ENCODE data around the gene NAA11.

Gene NAA11

GRCh38 chr4:79325864-79326328 is at the start of gene NAA11:
Gene NAA11 (minus strand): TSS chr4:79326061. CDS start chr4:79325877, 184 bp downstream.
- DNase-seq (ENCODE audit: low read depth) = no peak
- H3K4me3 ChIP-seq (ENCODE audit: low read depth, low read length) = no peak within 1 kb of the TSS
- TF ChIP-seq, protein P1, sequence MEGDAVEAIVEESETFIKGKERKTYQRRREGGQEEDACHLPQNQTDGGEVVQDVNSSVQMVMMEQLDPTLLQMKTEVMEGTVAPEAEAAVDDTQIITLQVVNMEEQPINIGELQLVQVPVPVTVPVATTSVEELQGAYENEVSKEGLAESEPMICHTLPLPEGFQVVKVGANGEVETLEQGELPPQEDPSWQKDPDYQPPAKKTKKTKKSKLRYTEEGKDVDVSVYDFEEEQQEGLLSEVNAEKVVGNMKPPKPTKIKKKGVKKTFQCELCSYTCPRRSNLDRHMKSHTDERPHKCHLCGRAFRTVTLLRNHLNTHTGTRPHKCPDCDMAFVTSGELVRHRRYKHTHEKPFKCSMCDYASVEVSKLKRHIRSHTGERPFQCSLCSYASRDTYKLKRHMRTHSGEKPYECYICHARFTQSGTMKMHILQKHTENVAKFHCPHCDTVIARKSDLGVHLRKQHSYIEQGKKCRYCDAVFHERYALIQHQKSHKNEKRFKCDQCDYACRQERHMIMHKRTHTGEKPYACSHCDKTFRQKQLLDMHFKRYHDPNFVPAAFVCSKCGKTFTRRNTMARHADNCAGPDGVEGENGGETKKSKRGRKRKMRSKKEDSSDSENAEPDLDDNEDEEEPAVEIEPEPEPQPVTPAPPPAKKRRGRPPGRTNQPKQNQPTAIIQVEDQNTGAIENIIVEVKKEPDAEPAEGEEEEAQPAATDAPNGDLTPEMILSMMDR (IDR thresholded peaks at IDR 0.05; ENCODE audit: low read depth, low read length) = no peak
- TF ChIP-seq MAX (IDR thresholded peaks at IDR 0.05; ENCODE audit: low read depth, low read length) = no peak
- TF ChIP-seq POLR2A (IDR thresholded peaks at IDR 0.05; ENCODE audit: extremely low read depth, insufficient read length) = no peak
- no peak for TF ChIP-seq MYC (IDR thresholded peaks at IDR 0.05; ENCODE audit: low read depth, low read length)

- DNase-seq (ENCODE audit: low read depth) = no peak
- TF ChIP-seq POLR2A (IDR thresholded peaks at IDR 0.05; ENCODE audit: extremely low read depth, insufficient read length) (no peak), MYC (IDR thresholded peaks at IDR 0.05; ENCODE audit: low read depth, low read length) (no peak), MAX (IDR thresholded peaks at IDR 0.05; ENCODE audit: low read depth, low read length) (no peak)
- TF ChIP-seq, protein P1 (IDR thresholded peaks at IDR 0.05; ENCODE audit: low read depth, low read length) = no peak
- no peak overlapping the region for H3K4me3 ChIP-seq (ENCODE audit: low read depth, low read length)
These were observed 44.2 kb upstream of the NAA11 start for GRCh38 chr4:79370026-79370425.

DNA sequence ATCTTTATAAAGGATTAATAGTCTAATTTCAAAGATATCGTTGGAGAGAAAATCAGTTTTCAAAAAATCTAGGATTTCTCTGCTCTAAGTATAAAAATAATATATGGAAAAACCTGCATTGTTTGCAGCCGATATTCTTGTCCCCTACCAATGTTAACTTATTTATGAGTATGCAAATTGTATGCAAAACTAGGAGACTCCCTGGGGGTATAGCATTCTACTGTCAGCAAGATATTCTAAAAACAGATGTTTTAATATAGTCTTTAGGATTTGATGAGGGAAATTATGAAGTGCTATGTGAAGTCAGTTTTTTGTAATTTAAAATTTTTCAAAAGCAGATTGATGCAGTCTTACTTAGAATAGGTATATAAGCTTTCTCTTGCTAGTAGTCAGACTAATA is 41.2 kb upstream of the NAA11 start:
- TF ChIP-seq MYC (IDR thresholded peaks at IDR 0.05; ENCODE audit: low read depth, low read length) = no peak
- TF ChIP-seq, protein P1 (IDR thresholded peaks at IDR 0.05; ENCODE audit: low read depth, low read length) = no peak
- no peak for TF ChIP-seq MAX (IDR thresholded peaks at IDR 0.05; ENCODE audit: low read depth, low read length)
- no peak for TF ChIP-seq POLR2A (IDR thresholded peaks at IDR 0.05; ENCODE audit: extremely low read depth, insufficient read length)
- no peak for DNase-seq (ENCODE audit: low read depth)
- no peak overlapping the region for H3K4me3 ChIP-seq (ENCODE audit: low read depth, low read length)

- TF ChIP-seq, protein P1 (IDR thresholded peaks at IDR 0.05; ENCODE audit: low read depth, low read length) = no peak
- TF ChIP-seq POLR2A (IDR thresholded peaks at IDR 0.05; ENCODE audit: extremely low read depth, insufficient read length) (no peak), MYC (IDR thresholded peaks at IDR 0.05; ENCODE audit: low read depth, low read length) (no peak), MAX (IDR thresholded peaks at IDR 0.05; ENCODE audit: low read depth, low read length) (no peak)
- H3K4me3 ChIP-seq (ENCODE audit: low read depth, low read length) = no peak overlapping the region
- DNase-seq (ENCODE audit: low read depth) = no peak
These were observed 40.6 kb upstream of the NAA11 start for GRCh38 chr4:79366422-79366821.

DNA sequence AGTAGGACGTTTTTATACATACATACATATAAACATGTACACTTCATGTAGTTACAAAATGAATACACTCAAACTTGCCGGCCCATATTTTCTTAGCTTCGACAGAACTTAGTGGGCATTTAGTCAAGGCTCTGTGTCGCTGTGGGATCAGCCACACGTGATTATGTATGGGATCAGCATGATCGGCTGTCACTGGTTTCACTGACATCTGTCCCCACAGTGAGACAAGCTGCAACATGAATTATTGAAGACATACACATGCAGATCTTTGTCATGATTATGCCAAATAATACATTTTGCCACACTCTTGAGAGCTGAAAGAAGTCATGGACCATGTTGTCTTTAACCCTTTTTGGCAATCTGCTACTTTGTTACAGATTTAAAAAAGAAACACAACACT is 38.2 kb upstream of the NAA11 start:
- no peak for DNase-seq (ENCODE audit: low read depth)
- H3K4me3 ChIP-seq (ENCODE audit: low read depth, low read length) = no peak overlapping the region
- TF ChIP-seq MYC (IDR thresholded peaks at IDR 0.05; ENCODE audit: low read depth, low read length) = no peak
- TF ChIP-seq POLR2A (IDR thresholded peaks at IDR 0.05; ENCODE audit: extremely low read depth, insufficient read length) = no peak
- no peak for TF ChIP-seq MAX (IDR thresholded peaks at IDR 0.05; ENCODE audit: low read depth, low read length)
- TF ChIP-seq, protein P1 (IDR thresholded peaks at IDR 0.05; ENCODE audit: low read depth, low read length) = no peak

All from NB4 (cell line).